Endothelial cell of umbilical vein (primary cell): ENCODE data around the gene FGF16. TPM values are rescaled to one million over a fixed set of nuclear protein-coding genes. Genes with fewer than 3 reads are reported as not detected.

Source experiments
- BruUV-seq: library from RNA; stranded (reverse); fragments of 400-500 nt; replicated peaks from 2 replicates; lab custom pipeline; 2021; lab: Mats Ljungman, UMichigan
- CTCF ChIA-PET: fragments of 300-600, 350-600 bp; sonication (Branson Sonifier 250); formaldehyde crosslinking; loops from one replicate; lab custom pipeline; 2021; ENCODE audit warnings: antibody characterized with exemption, inconsistent platforms; lab: Charles Lee
- POLR2A ChIA-PET: fragments of 300-600, 350-600 bp; sonication (Branson Sonifier 250); formaldehyde crosslinking; loops from one replicate; lab custom pipeline; 2021; ENCODE audit warnings: antibody characterized with exemption, inconsistent platforms; lab: Charles Lee
- DNase-seq: peaks from one replicate; pipeline ENCODE4 v3.0.0-alpha.2; 2011; ENCODE audit warnings: low read depth, low spot score
- FAIRE-seq: peaks from 2 replicates; lab custom pipeline; 2011; peaks lifted over from hg19 to GRCh38; lab: Jason Lieb, UNC
- H2AFZ ChIP-seq: 2 replicates; pipeline ENCODE4 v1.6.0; 2012; ENCODE audit warnings: low read depth, low read length, control low read depth, inconsistent platforms
- H3K27ac ChIP-seq: 2 replicates; pipeline ENCODE4 v1.5.1; 2011; ENCODE audit warnings: low read depth, mild to moderate bottlenecking, control low read depth, low read length, moderate library complexity; ENCODE audit not compliant: insufficient read depth
- H3K27me3 ChIP-seq, 2 experiments: 2 replicates each; pipeline versions ENCODE4 v1.6.0 to v1.6.1; 2011; ENCODE audit warnings: low read length in 2 of 2, mixed read lengths in 1 of 2; ENCODE audit not compliant: control insufficient read depth in 2 of 2, insufficient read depth in 2 of 2
- H3K36me3 ChIP-seq, 2 experiments: 2 replicates in 1 of 2; 3 replicates in 1 of 2; pipeline ENCODE4 v1.5.1; 2011; ENCODE audit warnings: low read length in 2 of 2, mild to moderate bottlenecking in 1 of 2, moderate library complexity in 1 of 2; ENCODE audit not compliant: control insufficient read depth in 2 of 2, insufficient read depth in 2 of 2; ENCODE audit errors: extremely low read depth in 1 of 2
- H3K4me1 ChIP-seq: 3 replicates; pipeline ENCODE4 v1.5.1; 2011; ENCODE audit warnings: mild to moderate bottlenecking, low read length; ENCODE audit not compliant: control insufficient read depth, insufficient read depth; ENCODE audit errors: extremely low read depth
- H3K4me2 ChIP-seq: 2 replicates; pipeline ENCODE4 v1.6.1; 2011; ENCODE audit warnings: low read length, control low read depth, mixed read lengths; ENCODE audit not compliant: insufficient read depth
- H3K4me3 ChIP-seq, 3 experiments: fragments of 200-600 bp in 1 of 3; sonication (generic), shearing (Covaris generic) in 1 of 3; replicated peaks in 1 of 3; 2 replicates each; pipeline ENCODE4 v1.5.1; 2011 to 2016; ENCODE audit warnings: control low read depth in 3 of 3, low read length in 3 of 3, mild to moderate bottlenecking in 2 of 3, inconsistent platforms in 1 of 3, low read depth in 1 of 3, moderate library complexity in 1 of 3; ENCODE audit not compliant: insufficient read depth in 1 of 3
- H3K79me2 ChIP-seq: 2 replicates; pipeline ENCODE4 v1.6.0; 2012; ENCODE audit warnings: low read length, inconsistent platforms; ENCODE audit not compliant: control insufficient read depth, insufficient read depth
- H3K9ac ChIP-seq: replicated peaks from 2 replicates; pipeline ENCODE3; 2011; ENCODE audit warnings: low read length, control low read depth; ENCODE audit not compliant: insufficient read depth; ENCODE audit errors: extremely low read depth
- H3K9me1 ChIP-seq: replicated peaks from 3 replicates; pipeline ENCODE4 v1.6.0; 2011; ENCODE audit warnings: mild to moderate bottlenecking, low read length; ENCODE audit not compliant: control insufficient read depth, insufficient read depth; ENCODE audit errors: extremely low read depth
- H3K9me3 ChIP-seq: replicated peaks from 2 replicates; pipeline ENCODE4 v1.5.1; 2012; ENCODE audit warnings: low read length, inconsistent platforms; ENCODE audit not compliant: control insufficient read depth, insufficient read depth
- H4K20me1 ChIP-seq: replicated peaks from 2 replicates; pipeline ENCODE3; 2011; ENCODE audit warnings: mild to moderate bottlenecking, low read length; ENCODE audit not compliant: control insufficient read depth, insufficient read depth; ENCODE audit errors: extremely low read depth
- EZH2 ChIP-seq: IDR thresholded peaks from 2 replicates; pipeline ENCODE4 v1.6.1; 2012; ENCODE audit warnings: borderline replicate concordance, low read depth, mild to moderate bottlenecking, moderate library complexity, low read length, inconsistent platforms; ENCODE audit not compliant: severe bottlenecking
- FOS ChIP-seq: IDR thresholded peaks from 2 replicates; pipeline ENCODE4 v1.6.1; 2011; ENCODE audit warnings: mild to moderate bottlenecking, low read length, moderate library complexity, borderline replicate concordance; ENCODE audit not compliant: insufficient read depth
- GATA2 ChIP-seq: IDR thresholded peaks from 2 replicates; pipeline ENCODE4 v1.7.0; 2011; ENCODE audit warnings: low read depth, mild to moderate bottlenecking, moderate library complexity, mixed read lengths, low read length; ENCODE audit not compliant: insufficient read length, insufficient read depth
- JUN ChIP-seq: IDR thresholded peaks from 2 replicates; pipeline ENCODE4 v1.6.1; 2011; ENCODE audit warnings: borderline replicate concordance, low read depth; ENCODE audit not compliant: insufficient read length, insufficient read depth
- MYC ChIP-seq: IDR thresholded peaks from one replicate; pipeline ENCODE4 v1.6.1; 2011; ENCODE audit warnings: mild to moderate bottlenecking, low read depth, low read length
- POLR2A ChIP-seq: IDR thresholded peaks from 2 replicates; pipeline ENCODE4 v1.6.1; 2012; ENCODE audit warnings: low read depth, mild to moderate bottlenecking, control low read depth, low read length
- POLR2AphosphoS5 ChIP-seq: IDR thresholded peaks from 2 replicates; pipeline ENCODE4 v1.6.1; 2012; ENCODE audit warnings: low read depth, mild to moderate bottlenecking, control low read depth, low read length, moderate library complexity; ENCODE audit not compliant: insufficient read depth
- dilution Hi-C: fragments of 300-500 bp; cut with MboI; formaldehyde crosslinking; loops from one replicate; pipeline ENCODE4 v1.15.0; 2019; ENCODE audit warnings: low sequenced_read_pairs; ENCODE audit not compliant: extremely low pct_ligation_motif_present
- intact Hi-C: fragments of 100-400 bp; cut with micrococcal nuclease; formaldehyde crosslinking; loops from one replicate; pipeline ENCODE4 v1.10.0; 2022
- polyA plus RNA-seq, 4 experiments: library from polyadenylated mRNA; depleted of rRNA in 3 of 4; stranded (reverse) in 3 of 4; unstranded in 1 of 4; fragments of >200 nt; gene quantifications; 2 replicates each; pipeline versions ENCODE4 v1.2.1 to v1.2.3, GENCODE V29; 2011 to 2012; ENCODE audit warnings: missing spikeins in 1 of 4
- total RNA-seq: library from RNA; stranded (reverse); gene quantifications from 2 replicates; pipeline ENCODE4 v1.2.3, GENCODE V29; 2021
- TF ChIP-seq, protein P1 (sequence below), 2 donors: IDR thresholded peaks; 1 replicate in 1 of 2; 2 replicates in 1 of 2; pipeline ENCODE4 v1.5.1; 2011; ENCODE audit warnings: low read length in 2 of 2, mild to moderate bottlenecking in 2 of 2, moderate library complexity in 2 of 2, control low read depth in 1 of 2, inconsistent platforms in 1 of 2, low read depth in 1 of 2; ENCODE audit not compliant: insufficient read depth in 1 of 2; ENCODE audit errors: extremely low read depth in 1 of 2
- TF ChIP-seq, protein P2 (sequence below): IDR thresholded peaks from 2 replicates; pipeline ENCODE4 v1.6.1; 2011; ENCODE audit not compliant: insufficient read depth, insufficient read length

FGF16 gene
- total and polyA plus RNA-seq, 2 donors (not counting 3 experiments of a cell fraction or from before 2014, with no cell fraction given): 3.1 to 3.8 TPM

GRCh38 chrX:77436271-77436670 lies 10.9 kb upstream of the FGF16 start:
- no peaks in the 10 kb centered on the region for H4K20me1 ChIP-seq

More at GRCh38 chrX:77436271-77436670, 10.9 kb upstream of the FGF16 start:
- intact Hi-C loops: no loop called here
- Histone ChIP-seq H3K79me2 (no peaks in the 10 kb centered on the region), H3K9ac (no peak overlapping the region), H3K27ac (peak overlapping the region; percentile 47), H2AFZ (no peak overlapping the region), H3K4me1 (peaks cover 29% of the 10 kb centered on the region), H3K27me3 (no peaks in the 10 kb centered on the region), H3K9me3 (no peaks in the 10 kb centered on the region), H3K4me3 (no peak overlapping the region), H3K36me3 (no peaks in the 10 kb centered on the region), H3K9me1 (no peaks in the 10 kb centered on the region), H3K4me2 (no peak overlapping the region)
- ChIA-PET POLR2A (no interaction called here), CTCF (no interaction called here)
- dilution Hi-C loops: no loop called here
- FAIRE-seq: no peak
- no peak for DNase-seq
- TF ChIP-seq, protein P1, sequence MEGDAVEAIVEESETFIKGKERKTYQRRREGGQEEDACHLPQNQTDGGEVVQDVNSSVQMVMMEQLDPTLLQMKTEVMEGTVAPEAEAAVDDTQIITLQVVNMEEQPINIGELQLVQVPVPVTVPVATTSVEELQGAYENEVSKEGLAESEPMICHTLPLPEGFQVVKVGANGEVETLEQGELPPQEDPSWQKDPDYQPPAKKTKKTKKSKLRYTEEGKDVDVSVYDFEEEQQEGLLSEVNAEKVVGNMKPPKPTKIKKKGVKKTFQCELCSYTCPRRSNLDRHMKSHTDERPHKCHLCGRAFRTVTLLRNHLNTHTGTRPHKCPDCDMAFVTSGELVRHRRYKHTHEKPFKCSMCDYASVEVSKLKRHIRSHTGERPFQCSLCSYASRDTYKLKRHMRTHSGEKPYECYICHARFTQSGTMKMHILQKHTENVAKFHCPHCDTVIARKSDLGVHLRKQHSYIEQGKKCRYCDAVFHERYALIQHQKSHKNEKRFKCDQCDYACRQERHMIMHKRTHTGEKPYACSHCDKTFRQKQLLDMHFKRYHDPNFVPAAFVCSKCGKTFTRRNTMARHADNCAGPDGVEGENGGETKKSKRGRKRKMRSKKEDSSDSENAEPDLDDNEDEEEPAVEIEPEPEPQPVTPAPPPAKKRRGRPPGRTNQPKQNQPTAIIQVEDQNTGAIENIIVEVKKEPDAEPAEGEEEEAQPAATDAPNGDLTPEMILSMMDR (IDR thresholded peaks at IDR 0.05; ENCODE audit: extremely low read depth in 1 of 2, insufficient read depth in 1 of 2, low read depth in 1 of 2, low read length in 2 of 2): no peak
- TF ChIP-seq EZH2 (no peak), MYC (no peak), GATA2 (no peak), POLR2A (no peak), FOS (no peak), JUN (no peak), POLR2AphosphoS5 (no peak)
- TF ChIP-seq, protein P2, sequence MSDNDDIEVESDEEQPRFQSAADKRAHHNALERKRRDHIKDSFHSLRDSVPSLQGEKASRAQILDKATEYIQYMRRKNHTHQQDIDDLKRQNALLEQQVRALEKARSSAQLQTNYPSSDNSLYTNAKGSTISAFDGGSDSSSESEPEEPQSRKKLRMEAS: no peak
- no TSS peak for BruUV-seq
